HCEC 1CT (cell line): ENCODE data around the gene OIT3.

ENCODE experiments used
- DNase-seq: peaks from one replicate; pipeline ENCODE4 v3.0.0-alpha.2; 2017

Gene OIT3

DNA sequence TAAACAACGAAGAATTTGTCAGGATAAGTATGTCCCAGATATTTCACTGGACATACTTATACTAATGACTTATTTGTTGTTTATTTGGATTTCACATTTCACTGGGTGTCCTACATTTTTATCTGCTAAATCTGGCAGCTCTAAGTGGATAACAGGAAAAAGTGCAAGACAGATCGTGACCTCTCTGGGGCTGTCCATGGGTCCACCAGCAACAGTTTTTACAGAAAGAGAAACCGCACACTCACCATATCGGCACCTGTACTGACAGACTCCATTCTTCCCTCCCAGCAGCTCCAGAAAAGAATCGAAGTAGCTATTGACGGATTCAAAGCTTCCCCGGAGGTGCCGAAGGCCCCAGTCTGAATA is 60.7 kb downstream of the OIT3 start:
- DNase-seq = no peak

GRCh38 chr10:72954596-72955554 is 61.3 kb downstream of the OIT3 start, which contains the start of gene PLA2G12B:
Gene PLA2G12B, minus strand, starts transcription at chr10:72954806. Its CDS starts 121 bp downstream, at chr10:72954685.
- DNase-seq = no peak

DNA sequence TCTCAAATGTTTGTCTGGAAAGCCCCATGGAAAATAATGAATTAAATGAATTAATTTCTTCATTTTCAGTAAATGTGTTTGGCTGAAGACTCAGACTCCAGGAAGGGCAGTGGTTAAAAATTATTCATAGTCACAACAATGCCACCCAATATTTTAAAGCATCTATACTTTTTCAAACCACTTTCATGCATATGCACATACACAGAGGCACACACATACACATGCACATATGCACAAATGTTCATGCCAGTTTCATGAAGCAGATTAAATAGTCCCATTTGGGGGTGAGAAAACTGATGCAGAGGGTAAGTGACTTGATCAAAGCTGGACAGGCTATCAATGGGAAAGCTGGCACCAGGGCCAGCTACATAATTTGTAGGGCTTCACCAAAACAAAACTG is 62.5 kb downstream of the OIT3 start:
- no peak for DNase-seq

DNA sequence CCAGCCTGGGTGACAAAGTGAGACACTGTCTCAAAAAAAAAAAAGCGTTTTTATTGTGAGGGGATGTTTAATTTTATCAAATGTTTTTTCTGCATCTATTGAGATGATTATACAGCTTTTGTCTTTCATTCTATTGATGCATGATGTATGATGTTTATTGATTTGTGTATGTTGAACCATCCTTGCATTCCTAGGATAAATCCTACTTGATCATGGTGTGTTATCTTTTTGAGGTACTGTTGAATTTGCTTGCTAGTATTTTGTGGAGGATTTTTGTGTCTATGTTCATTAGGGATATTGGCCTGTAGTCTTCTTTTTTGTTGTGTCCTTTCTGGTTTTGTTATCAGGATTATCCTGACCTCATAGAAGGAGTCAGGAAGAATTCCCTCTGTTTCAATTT is 83.3 kb downstream of the OIT3 start:
- no peak for DNase-seq

DNA sequence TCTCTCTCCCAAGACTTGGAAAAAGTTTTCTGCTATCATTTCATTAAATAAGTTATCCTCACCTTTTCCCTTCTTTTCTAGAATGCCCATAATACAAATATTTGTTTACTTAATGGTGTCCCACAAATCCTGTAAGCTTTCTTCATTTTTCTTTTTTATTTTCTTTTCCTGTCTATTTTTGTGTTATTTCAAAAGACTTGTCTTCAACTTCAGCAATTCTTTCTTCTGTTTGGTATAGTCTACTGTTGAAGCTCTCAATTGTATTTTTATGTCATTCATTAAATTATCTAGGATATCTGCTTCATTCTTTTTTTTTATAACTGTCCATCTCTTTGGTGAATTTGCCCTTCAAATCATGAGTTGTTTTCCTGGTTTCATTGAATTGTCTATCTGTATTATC is 86.2 kb downstream of the OIT3 start:
- no peak for DNase-seq

GRCh38 chr10:72980348-72980747 is 86.8 kb downstream of the OIT3 start:
- no peak for DNase-seq

- no peak for DNase-seq
These were observed 87.7 kb downstream of the OIT3 start for GRCh38 chr10:72981028-72981881.

DNA sequence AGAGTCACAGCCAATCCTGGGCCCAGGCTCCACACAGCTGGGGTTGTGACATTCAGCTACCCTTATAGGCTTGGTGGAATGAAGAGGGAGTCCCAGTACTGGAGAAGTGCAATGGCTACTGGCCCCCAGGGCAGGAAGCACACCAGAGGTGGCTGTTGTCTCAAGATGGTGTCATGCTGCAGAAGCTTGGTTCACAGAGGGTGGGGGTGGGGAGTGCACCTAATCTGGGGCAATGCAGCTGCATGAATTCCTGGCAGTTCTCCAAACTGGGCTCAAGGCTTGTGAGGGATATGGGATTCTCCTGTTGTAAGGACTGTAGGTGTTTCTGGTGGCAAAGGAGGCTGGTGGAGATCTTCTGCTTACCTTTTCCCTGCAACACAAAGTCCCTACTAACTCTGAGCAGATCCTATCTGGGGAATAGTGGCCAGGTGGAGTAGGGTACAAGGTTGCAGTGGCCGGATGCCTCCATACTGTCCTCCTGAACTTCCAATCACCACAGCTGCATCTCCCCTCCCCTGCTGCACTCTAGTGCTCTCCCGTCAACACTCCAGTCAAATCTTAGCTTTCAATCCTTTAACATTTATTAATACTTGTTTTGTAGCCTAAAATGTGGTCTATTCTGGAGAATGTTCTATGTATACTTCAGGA is 88.5 kb downstream of the OIT3 start:
- DNase-seq = no peak
